Measurements from ENCODE around the gene C4orf50.

Gene C4orf50

DNA sequence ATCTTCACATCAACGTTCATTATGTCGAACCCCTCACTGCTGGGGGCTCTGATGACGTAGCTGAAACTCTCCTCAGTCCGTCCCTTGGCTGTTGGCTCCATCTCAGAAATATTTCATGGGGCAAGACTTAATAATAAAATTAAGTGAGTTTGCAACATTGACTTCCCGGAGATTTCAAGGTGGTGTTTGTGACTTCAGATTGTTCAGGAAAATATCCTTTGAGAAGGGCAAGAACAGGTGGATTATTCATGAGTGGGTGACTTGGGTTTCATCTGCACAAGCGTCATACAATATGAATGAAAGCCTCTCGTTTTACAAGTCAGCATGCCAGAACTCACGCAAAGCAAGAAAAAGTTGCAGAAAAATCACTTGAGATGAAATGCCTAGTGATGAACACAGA is at the start of gene C4orf50:
TSS of gene C4orf50 (minus strand) at position 101 of the 400 bp plus-strand sequence.
- H3K27me3 Mint-ChIP-seq (ENCODE audit: low read depth): no peaks in the 10 kb centered on the region
- no peak within 1 kb of the TSS for H3K27ac Mint-ChIP-seq
- no peaks in the 10 kb centered on the region for H3K9me3 Mint-ChIP-seq
- H3K4me3 Mint-ChIP-seq: no peak within 1 kb of the TSS
- no peaks in the 10 kb centered on the region for H3K4me1 Mint-ChIP-seq (ENCODE audit: low read depth)
- no peak for DNase-seq (ENCODE audit: low spot score)
- H3K36me3 Mint-ChIP-seq (ENCODE audit: low read depth): no peaks in the 10 kb centered on the region

DNA sequence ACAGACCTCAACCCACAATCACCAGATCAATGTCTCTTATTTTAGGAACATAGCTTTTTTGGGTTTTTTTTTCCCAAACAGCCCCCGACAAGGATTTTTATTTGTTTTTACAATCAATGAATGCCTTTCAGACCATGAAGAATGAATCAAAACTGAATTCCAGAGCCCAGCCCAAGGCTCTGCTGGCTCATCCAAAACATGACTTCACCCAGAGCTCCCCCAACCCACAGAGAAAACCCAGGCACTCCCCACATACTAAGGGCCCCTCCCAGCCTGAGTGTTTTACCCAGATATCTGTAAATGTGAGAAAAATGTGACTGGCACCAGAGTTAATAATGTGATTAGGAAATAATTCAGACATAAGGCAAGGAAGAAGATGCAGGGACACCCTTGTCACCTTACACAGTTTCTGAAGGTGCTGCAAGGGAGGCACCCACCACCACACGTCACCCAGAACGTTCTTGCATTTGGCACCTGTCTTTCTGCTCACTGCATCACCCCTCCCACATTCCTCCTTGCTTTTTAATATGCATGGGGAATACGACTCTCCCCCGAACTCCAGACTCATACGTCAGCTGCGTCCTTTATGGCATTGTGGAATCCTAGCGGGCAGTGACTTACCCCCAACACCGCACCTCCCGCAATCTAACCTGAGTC is 47.8 kb upstream of the C4orf50 start:
- no peaks in the 10 kb centered on the region for H3K4me1 Mint-ChIP-seq (ENCODE audit: low read depth)
- no peak overlapping the region for H3K4me3 Mint-ChIP-seq
- H3K36me3 Mint-ChIP-seq (ENCODE audit: low read depth): peaks cover 16% of the 10 kb centered on the region
- no peak for DNase-seq (ENCODE audit: low spot score)
- peaks cover 4% of the 10 kb centered on the region for H3K9me3 Mint-ChIP-seq
- no peaks in the 10 kb centered on the region for H3K27me3 Mint-ChIP-seq (ENCODE audit: low read depth)
- H3K27ac Mint-ChIP-seq: no peak overlapping the region

DNA sequence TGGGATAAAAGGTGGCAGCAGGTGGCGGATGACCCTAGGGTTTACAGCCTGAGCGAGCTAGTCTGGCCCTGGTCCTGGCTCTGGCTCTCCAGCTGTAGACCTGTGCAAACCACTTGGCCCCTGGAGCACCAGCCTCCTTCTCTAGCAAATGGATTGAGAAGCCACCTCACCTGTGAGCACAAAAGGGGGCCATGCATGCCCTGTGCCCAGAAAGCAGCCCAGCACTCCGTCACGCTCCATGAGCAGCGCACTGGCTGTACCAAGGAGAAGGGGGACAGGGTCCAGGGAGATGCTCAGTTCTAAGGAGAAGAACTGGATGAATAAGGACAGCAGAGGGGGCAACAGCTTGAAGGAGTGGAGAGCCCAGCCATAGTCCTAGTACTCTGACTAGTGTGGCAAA is 46.9 kb upstream of the C4orf50 start:
- Mint-ChIP-seq H3K9me3 (peaks cover 12% of the 10 kb centered on the region), H3K4me1 (ENCODE audit: low read depth) (no peaks in the 10 kb centered on the region), H3K4me3 (no peak overlapping the region), H3K36me3 (ENCODE audit: low read depth) (peaks cover 25% of the 10 kb centered on the region), H3K27ac (no peak overlapping the region), H3K27me3 (ENCODE audit: low read depth) (no peaks in the 10 kb centered on the region)
- no peak for DNase-seq (ENCODE audit: low spot score)

DNA sequence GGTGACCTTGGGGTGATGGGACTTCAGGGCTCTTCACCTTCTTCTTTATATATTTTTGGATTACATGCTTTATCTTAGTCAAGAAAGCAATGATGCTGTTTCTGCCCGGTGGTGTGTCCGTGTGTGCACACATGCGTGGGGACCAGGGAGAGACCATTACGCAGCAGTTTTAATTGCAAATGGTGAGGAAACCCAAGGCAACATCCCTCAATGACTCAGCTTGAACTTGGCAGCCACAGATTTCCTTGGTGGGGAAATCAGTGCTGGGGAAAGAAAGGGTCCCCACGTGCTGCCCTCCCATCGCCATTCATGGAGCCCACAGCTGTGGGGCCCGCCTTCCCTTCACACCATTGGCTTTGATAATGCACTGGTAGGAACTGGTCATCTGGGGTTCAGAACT is 46.2 kb upstream of the C4orf50 start:
- DNase-seq (ENCODE audit: low spot score): no peak
- Mint-ChIP-seq H3K27me3 (ENCODE audit: low read depth) (no peaks in the 10 kb centered on the region), H3K36me3 (ENCODE audit: low read depth) (peaks cover 32% of the 10 kb centered on the region), H3K4me3 (no peak overlapping the region), H3K27ac (no peak overlapping the region), H3K9me3 (peaks cover 15% of the 10 kb centered on the region), H3K4me1 (ENCODE audit: low read depth) (no peaks in the 10 kb centered on the region)

DNA sequence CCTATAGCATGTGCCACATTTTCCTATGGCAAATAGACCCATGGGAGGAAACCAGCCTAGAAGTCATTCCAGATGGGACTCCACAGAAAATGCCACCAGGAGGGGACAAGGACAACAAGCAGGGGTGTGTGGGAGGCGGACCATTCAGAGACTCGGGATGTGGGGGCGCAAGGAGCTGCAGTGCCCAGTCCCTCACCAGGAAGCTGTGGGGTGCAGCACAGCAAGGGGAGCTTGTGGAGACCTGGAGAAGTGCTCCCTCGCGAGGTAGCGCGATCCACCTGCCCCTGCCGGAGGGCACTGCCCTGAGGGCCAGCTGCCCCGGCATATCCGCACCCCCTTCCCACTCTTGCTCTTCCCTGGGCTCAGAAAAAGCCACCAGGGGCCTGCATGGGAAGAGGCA is 45.5 kb upstream of the C4orf50 start:
- Mint-ChIP-seq H3K4me1 (ENCODE audit: low read depth) (no peaks in the 10 kb centered on the region), H3K9me3 (peaks cover 19% of the 10 kb centered on the region), H3K27ac (no peak overlapping the region), H3K27me3 (ENCODE audit: low read depth) (no peaks in the 10 kb centered on the region), H3K4me3 (no peak overlapping the region), H3K36me3 (ENCODE audit: low read depth) (peaks cover 39% of the 10 kb centered on the region)
- no peak for DNase-seq (ENCODE audit: low spot score)

DNA sequence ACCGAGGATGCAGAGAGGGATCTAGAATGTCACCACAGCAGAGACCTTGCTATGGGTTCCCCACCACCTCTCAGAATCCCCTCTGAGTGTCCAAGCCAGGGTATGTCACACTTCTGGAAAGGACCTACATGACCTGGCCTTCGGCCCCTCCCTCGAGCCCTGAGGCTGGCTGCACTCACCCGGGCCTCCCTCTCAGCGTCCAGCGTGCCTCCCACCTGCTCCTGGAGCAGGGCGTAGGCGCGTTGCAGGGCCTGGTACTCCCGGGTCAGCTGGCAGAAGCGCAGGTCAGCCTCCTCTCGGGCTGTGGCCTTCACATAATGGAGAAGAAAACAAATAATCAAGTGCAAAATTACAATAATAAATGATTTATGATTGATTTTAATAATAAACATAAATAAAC is 43.9 kb upstream of the C4orf50 start:
- peaks cover 47% of the 10 kb centered on the region for H3K36me3 Mint-ChIP-seq (ENCODE audit: low read depth)
- DNase-seq (ENCODE audit: low spot score): no peak
- H3K9me3 Mint-ChIP-seq: peaks cover 26% of the 10 kb centered on the region
- no peak overlapping the region for H3K27ac Mint-ChIP-seq
- no peak overlapping the region for H3K4me3 Mint-ChIP-seq
- no peaks in the 10 kb centered on the region for H3K4me1 Mint-ChIP-seq (ENCODE audit: low read depth)
- H3K27me3 Mint-ChIP-seq (ENCODE audit: low read depth): no peaks in the 10 kb centered on the region

DNA sequence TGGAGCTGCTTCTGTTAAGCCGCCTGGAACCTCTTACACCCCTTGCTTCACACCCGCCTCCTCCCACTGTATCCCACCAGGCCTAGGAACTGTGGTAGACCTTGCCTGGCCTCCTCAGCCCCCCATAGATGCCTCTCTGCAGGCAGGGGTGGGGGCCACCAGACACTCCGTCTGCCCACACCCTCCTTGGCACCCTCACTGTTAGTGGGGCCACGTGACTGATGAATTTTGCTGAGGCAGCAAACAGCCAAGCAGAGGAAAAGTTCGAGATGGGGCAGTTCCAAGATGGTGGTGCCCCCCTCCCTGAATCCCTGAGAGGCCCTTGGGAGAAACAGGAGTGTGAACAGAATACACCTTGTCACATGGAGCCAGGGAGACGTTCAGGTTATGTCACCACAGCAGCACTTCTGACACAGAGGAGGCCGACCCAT is 41.2 kb upstream of the C4orf50 start:
- Mint-ChIP-seq H3K4me3 (no peak overlapping the region), H3K27ac (no peak overlapping the region), H3K9me3 (peaks cover 26% of the 10 kb centered on the region), H3K4me1 (ENCODE audit: low read depth) (no peaks in the 10 kb centered on the region), H3K27me3 (ENCODE audit: low read depth) (no peaks in the 10 kb centered on the region), H3K36me3 (ENCODE audit: low read depth) (peaks cover 49% of the 10 kb centered on the region)
- no peak for DNase-seq (ENCODE audit: low spot score)

DNA sequence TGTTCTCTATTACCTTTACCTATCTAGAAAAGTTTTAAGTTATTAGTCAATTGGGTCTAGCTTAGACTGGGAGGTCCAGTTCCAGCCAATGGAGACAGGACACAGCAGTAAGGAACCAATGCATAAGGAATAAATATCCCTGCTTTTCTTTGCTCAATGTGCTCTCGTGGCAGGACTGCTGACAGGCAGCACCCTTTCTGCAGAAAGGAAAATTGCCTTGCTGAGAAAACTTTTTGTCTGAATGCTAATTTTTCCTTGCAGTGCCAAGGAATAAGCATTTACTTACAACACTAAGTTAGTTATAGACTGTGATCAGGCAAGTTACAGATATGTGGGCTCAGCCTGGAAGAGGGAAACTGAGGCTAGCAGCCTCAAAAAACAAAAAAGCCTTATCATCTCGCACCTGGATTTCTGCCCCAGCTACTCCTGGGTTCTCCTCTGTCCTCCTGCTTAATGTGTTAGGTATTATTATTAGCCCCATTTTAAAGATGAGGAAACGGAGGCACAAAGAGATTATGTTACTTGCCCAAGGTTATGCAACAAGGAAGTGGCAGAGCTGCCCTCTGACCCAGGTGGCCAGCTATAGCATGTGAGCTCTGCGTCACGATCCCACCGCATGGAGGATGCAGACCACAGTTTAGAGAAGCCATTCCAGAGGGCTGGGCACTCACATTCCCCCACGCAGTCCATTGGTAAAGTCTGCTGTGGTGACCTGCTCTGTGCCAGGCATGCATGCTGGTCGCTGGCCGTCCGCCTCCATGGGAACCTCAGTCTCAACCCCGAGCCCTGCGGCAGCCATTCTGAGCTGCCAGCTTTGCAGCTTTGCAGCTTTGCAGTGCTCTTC is 40.5 kb upstream of the C4orf50 start:
- Mint-ChIP-seq H3K27me3 (ENCODE audit: low read depth) (no peaks in the 10 kb centered on the region), H3K27ac (no peak overlapping the region), H3K9me3 (peaks cover 26% of the 10 kb centered on the region), H3K36me3 (ENCODE audit: low read depth) (peaks cover 48% of the 10 kb centered on the region), H3K4me3 (no peak overlapping the region), H3K4me1 (ENCODE audit: low read depth) (no peaks in the 10 kb centered on the region)
- no peak for DNase-seq (ENCODE audit: low spot score)

DNA sequence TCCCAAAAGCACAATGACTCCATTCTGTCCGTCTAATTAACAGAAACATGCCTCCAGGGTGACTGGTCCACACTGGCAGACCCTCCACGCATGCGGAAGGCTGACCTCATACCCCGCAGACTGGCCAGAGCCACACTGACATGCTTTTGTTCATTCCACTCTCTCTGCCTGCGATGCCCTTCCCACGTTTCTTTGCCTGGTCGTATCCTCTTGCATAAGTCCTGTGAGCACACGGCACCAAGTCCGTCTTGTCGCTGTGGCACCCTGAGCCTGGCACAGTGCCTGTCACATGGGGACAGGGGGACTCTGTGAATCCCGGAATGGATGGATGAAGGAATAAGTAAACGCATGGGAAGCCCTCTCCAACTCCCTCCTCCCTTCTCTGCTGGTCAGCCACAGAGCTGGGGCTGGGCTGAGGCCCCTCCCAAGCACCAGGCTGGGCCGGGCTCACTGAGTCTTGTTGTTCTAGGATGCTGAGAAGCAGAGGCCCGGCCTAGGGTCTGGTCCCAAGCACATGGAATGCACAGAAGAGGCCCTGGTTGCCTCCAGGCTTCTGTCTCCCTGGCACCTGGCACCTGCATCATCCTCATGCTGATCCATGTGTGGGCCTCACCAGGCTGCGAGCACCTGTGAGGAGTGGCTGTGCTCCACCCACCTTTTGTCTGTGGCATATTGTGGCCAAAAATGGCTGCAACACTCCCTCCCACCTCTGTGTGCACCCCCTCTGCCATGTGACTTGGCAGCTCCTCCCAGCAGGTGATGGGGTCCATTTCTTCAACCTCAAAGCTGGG is 38.9 kb upstream of the C4orf50 start:
- no peaks in the 10 kb centered on the region for H3K4me1 Mint-ChIP-seq (ENCODE audit: low read depth)
- H3K27ac Mint-ChIP-seq: no peak overlapping the region
- H3K9me3 Mint-ChIP-seq: peaks cover 26% of the 10 kb centered on the region
- H3K27me3 Mint-ChIP-seq (ENCODE audit: low read depth): no peaks in the 10 kb centered on the region
- peaks cover 44% of the 10 kb centered on the region for H3K36me3 Mint-ChIP-seq (ENCODE audit: low read depth)
- DNase-seq (ENCODE audit: low spot score): no peak
- no peak overlapping the region for H3K4me3 Mint-ChIP-seq

DNA sequence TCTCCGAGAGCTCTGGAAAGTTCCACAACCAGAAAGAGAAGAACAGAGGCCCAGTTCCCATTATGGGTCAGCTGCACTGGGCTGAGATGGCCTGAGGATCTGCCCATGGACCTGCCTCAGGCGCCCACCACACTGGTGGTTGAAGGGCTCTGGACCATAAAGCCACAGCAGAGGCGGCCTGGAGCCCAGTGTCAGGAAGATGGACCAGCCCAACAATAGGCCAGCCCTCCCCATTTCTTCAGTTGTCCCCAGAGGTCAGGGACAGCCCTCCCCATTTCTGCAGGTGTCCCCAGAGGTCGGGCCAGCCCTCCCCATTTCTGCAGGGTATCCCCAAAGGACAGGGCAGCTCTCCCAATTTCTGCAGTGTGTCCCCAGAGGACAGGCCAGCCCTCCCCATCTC is 37.2 kb upstream of the C4orf50 start:
- Mint-ChIP-seq H3K9me3 (peaks cover 16% of the 10 kb centered on the region), H3K36me3 (ENCODE audit: low read depth) (peaks cover 29% of the 10 kb centered on the region), H3K4me1 (ENCODE audit: low read depth) (no peaks in the 10 kb centered on the region), H3K27ac (no peak overlapping the region), H3K27me3 (ENCODE audit: low read depth) (no peaks in the 10 kb centered on the region), H3K4me3 (no peak overlapping the region)
- DNase-seq (ENCODE audit: low spot score): no peak

DNA sequence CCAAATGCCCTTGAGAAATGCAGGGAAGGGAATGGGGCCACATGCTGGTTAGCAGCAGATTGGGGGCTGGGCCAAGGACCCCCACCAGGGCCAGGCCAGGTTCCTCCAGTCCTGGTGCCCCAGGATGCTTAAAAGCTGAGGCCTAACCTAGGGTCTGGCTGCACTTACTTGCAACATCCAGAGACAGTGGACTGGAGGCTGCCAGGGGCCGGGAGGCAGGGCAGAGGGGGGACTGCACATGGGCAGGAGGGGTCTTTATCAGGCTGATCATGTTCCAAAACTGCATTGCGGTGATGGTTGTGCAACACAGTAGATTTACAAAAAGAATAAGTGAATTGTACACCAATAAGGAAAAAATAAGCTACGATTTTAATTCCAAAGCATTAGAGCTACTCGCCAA is 36.8 kb upstream of the C4orf50 start:
- no peak overlapping the region for H3K27ac Mint-ChIP-seq
- H3K36me3 Mint-ChIP-seq (ENCODE audit: low read depth): peaks cover 25% of the 10 kb centered on the region
- peaks cover 12% of the 10 kb centered on the region for H3K9me3 Mint-ChIP-seq
- H3K4me1 Mint-ChIP-seq (ENCODE audit: low read depth): no peaks in the 10 kb centered on the region
- no peak for DNase-seq (ENCODE audit: low spot score)
- no peaks in the 10 kb centered on the region for H3K27me3 Mint-ChIP-seq (ENCODE audit: low read depth)
- no peak overlapping the region for H3K4me3 Mint-ChIP-seq

DNA sequence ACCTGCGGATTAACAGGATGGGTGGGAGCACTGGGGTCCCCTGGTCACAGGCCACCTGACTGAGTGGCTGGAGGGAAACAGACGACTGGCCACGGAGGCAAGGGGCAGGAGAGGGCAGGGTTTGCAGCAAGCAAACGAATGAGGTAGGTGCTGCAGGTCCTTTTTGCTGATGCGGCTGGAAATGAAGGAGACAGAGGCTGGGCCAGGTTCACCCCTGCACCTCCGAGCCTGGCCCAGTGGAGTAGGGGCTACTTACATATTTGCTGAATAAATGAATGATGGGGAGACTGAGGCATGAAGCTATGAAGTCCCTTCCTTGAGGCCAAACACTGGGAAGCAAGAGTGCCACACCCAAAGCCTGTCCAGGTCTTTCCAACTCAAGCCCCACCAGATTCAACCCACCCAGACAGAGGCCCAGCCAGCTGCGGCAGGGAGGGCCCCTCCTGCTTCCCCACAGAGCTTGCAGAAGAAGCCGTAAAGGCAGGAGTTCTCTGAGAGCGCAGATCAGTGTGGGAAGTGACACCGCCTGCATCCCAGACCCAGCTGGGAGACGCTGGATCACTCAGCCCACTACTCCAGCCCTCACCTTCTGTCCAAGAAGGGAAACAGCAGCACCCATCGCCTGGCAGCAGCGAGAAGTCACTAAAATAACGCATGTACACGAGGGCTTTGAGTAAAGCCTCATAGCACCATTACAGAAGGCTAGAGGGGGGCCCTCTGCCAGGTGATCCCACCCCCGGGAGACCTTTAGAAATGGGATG is 36.1 kb upstream of the C4orf50 start:
- no peak for DNase-seq (ENCODE audit: low spot score)
- Mint-ChIP-seq H3K9me3 (peaks cover 10% of the 10 kb centered on the region), H3K4me3 (no peak overlapping the region), H3K27ac (no peak overlapping the region), H3K27me3 (ENCODE audit: low read depth) (no peaks in the 10 kb centered on the region), H3K36me3 (ENCODE audit: low read depth) (peaks cover 18% of the 10 kb centered on the region), H3K4me1 (ENCODE audit: low read depth) (no peaks in the 10 kb centered on the region)

DNA sequence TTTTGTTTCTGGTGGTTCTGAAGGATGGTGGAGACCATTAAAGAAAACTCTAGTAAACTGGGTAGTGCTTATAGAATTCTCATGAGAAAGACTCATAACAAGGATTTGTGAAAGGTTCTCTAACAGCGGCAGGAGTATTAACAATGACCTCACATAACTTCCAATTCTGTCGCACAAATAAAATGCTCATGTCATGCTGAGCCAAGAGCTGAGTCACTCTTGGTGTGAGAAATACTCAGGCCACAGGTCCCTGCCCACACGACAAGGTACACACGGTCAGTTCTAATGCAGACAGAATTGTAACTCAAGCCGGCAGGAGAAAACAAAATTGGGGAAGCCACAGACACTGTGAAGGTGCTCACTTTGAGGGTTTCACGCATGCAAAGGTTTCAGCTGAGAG is 34.4 kb upstream of the C4orf50 start:
- H3K4me3 Mint-ChIP-seq: no peak overlapping the region
- no peaks in the 10 kb centered on the region for H3K27me3 Mint-ChIP-seq (ENCODE audit: low read depth)
- no peaks in the 10 kb centered on the region for H3K9me3 Mint-ChIP-seq
- peaks cover 7% of the 10 kb centered on the region for H3K36me3 Mint-ChIP-seq (ENCODE audit: low read depth)
- no peak for DNase-seq (ENCODE audit: low spot score)
- no peak overlapping the region for H3K27ac Mint-ChIP-seq
- H3K4me1 Mint-ChIP-seq (ENCODE audit: low read depth): no peaks in the 10 kb centered on the region

Measured in T-helper 2 cell treated with Interferon-gamma antibody and Interleukin-4, amounts not matched to agents 5 μg/mL and 100 μg/mL, for 36 hours (primary cell).